ENCODE data around the gene CDH4. TPM values are rescaled to one million over a fixed set of nuclear protein-coding genes. Genes with fewer than 3 reads are reported as not detected.

CDH4 gene
- total RNA-seq, 4 donors from 2014 or later: 0.13 to 0.38 (median 0.21) TPM; not detected in 1

GRCh38 chr20:61835301-61835700, 583.2 kb downstream of the CDH4 start:
- H3K9me3 ChIP-seq: no peaks in the 10 kb centered on the region
- intact Hi-C loops (cut with DNase I): no loop called here
- H3K27ac ChIP-seq: no peak overlapping the region
- no peak overlapping the region for H3K4me3 ChIP-seq
- peaks cover 0 to 35% (median 0%) of the 10 kb centered on the region in 4 donors for H3K27me3 ChIP-seq
- no peak for TF ChIP-seq POLR2A (IDR thresholded peaks at IDR 0.05)
- TF ChIP-seq CTCF (IDR thresholded peaks at IDR 0.05): no peak
- 40 to 49% methylated on average over 1 to 7 of the region's 7 CpGs for WGBS, 2 donors
- no peaks in the 10 kb centered on the region for H3K4me1 ChIP-seq
- no peak for DNase-seq
- no peaks in the 10 kb centered on the region for H3K36me3 ChIP-seq

GRCh38 chr20:61835791-61836350, 583.8 kb downstream of the CDH4 start:
- no peak for TF ChIP-seq POLR2A (IDR thresholded peaks at IDR 0.05)
- TF ChIP-seq CTCF (IDR thresholded peaks at IDR 0.05): no peak
- intact Hi-C loops (cut with DNase I): no loop called here
- Histone ChIP-seq H3K4me3 (no peak overlapping the region), H3K27ac (no peak overlapping the region), H3K9me3 (no peaks in the 10 kb centered on the region), H3K4me1 (no peaks in the 10 kb centered on the region), H3K36me3 (no peaks in the 10 kb centered on the region), H3K27me3 (peaks cover 0 to 30% (median 0%) of the 10 kb centered on the region in 4 donors)
- DNase-seq: no peak
- no CpG with 5 or more reads among the region's 16 CpGs for WGBS, 2 donors

- no peak for DNase-seq
- no peaks in the 10 kb centered on the region for H3K36me3 ChIP-seq
- no peak overlapping the region for H3K27ac ChIP-seq
- no peaks in the 10 kb centered on the region for H3K9me3 ChIP-seq
- intact Hi-C loops (cut with DNase I): no loop called here
- no peaks in the 10 kb centered on the region for H3K4me1 ChIP-seq
- 63 to 77% methylated on average over 9 of the region's 9 CpGs for WGBS, 2 donors
- H3K27me3 ChIP-seq: peaks cover 0 to 16% (median 0%) of the 10 kb centered on the region in 4 donors
- no peak overlapping the region for H3K4me3 ChIP-seq
- TF ChIP-seq CTCF (IDR thresholded peaks at IDR 0.05): no peak
- TF ChIP-seq POLR2A (IDR thresholded peaks at IDR 0.05): no peak
Measured at GRCh38 chr20:61837200-61837599, 585.1 kb downstream of the CDH4 start.

- Histone ChIP-seq H3K4me3 (no peak overlapping the region), H3K36me3 (no peaks in the 10 kb centered on the region), H3K9me3 (no peaks in the 10 kb centered on the region), H3K27ac (no peak overlapping the region), H3K27me3 (peaks cover 0 to 8% (median 0%) of the 10 kb centered on the region in 4 donors), H3K4me1 (no peaks in the 10 kb centered on the region)
- WGBS, 2 donors: 87 to 88% methylated on average over 10 of the region's 10 CpGs
- no peak for DNase-seq
- no peak for TF ChIP-seq CTCF (IDR thresholded peaks at IDR 0.05)
- no peak for TF ChIP-seq POLR2A (IDR thresholded peaks at IDR 0.05)
- intact Hi-C loops (cut with DNase I): no loop called here
Measured at GRCh38 chr20:61839223-61839911, 587.3 kb downstream of the CDH4 start.

GRCh38 chr20:61839912-61840778, 588.1 kb downstream of the CDH4 start:
- Histone ChIP-seq H3K36me3 (no peaks in the 10 kb centered on the region), H3K4me1 (no peaks in the 10 kb centered on the region), H3K9me3 (no peaks in the 10 kb centered on the region), H3K27me3 (peaks cover 0 to 15% (median 0%) of the 10 kb centered on the region in 4 donors), H3K4me3 (no peak overlapping the region), H3K27ac (no peak overlapping the region)
- 58 to 75% methylated on average over 5 to 25 of the region's 26 CpGs for WGBS, 2 donors
- intact Hi-C loops (cut with DNase I): no loop called here
- no peak for DNase-seq
- TF ChIP-seq CTCF (IDR thresholded peaks at IDR 0.05) (no peak), POLR2A (IDR thresholded peaks at IDR 0.05) (no peak)
